Measurements from ENCODE around the gene NTRK2.

GRCh38 chr9:84983749-84984148 is 314.2 kb downstream of the NTRK2 start:
- TF ChIP-seq POLR2A (IDR thresholded peaks at IDR 0.05; ENCODE audit: low read depth, low read length) (no peak), SPI1 (IDR thresholded peaks at IDR 0.05; ENCODE audit: low read depth, low read length) (no peak), TAF1 (IDR thresholded peaks at IDR 0.05; ENCODE audit: low read depth, low read length) (no peak), POLR2AphosphoS5 (IDR thresholded peaks at IDR 0.05; ENCODE audit: low read depth, low read length) (no peak), POU2F2 (IDR thresholded peaks at IDR 0.05; ENCODE audit: low read depth, low read length) (no peak), PAX5 (IDR thresholded peaks at IDR 0.05; ENCODE audit: insufficient read depth, low read length, severe bottlenecking) (no peak)

Measured in GM12891 (cell line).